Left lobe of liver (tissue), 2 donors: ENCODE results near the gene ALDOB. TPM values are rescaled to one million over a fixed set of nuclear protein-coding genes. Genes with fewer than 3 reads are reported as not detected.

ENCODE experiments used
- ATAC-seq: fragments of 200-7000 bp; cut with Tn5 transposase; one replicate; pipeline ENCODE4 v1.9.1; 2020; ENCODE audit warnings: mild to moderate bottlenecking, moderate library complexity
- DNase-seq: peaks from one replicate; pipeline ENCODE4 v3.0.0-alpha.2; 2020; ENCODE audit warnings: low spot score
- total RNA-seq: library from RNA; stranded (reverse); gene quantifications from one replicate; pipeline ENCODE4 v1.2.1, GENCODE V29; 2021
- donor health status: DM: no; HTN: no; CAD: no; lungs with moderate emphysema.
- donor health status: DM: no; HTN: yes; CAD: no.

The ALDOB gene
- total RNA-seq, 1 donor from 2014 or later = 4,002 TPM

DNA sequence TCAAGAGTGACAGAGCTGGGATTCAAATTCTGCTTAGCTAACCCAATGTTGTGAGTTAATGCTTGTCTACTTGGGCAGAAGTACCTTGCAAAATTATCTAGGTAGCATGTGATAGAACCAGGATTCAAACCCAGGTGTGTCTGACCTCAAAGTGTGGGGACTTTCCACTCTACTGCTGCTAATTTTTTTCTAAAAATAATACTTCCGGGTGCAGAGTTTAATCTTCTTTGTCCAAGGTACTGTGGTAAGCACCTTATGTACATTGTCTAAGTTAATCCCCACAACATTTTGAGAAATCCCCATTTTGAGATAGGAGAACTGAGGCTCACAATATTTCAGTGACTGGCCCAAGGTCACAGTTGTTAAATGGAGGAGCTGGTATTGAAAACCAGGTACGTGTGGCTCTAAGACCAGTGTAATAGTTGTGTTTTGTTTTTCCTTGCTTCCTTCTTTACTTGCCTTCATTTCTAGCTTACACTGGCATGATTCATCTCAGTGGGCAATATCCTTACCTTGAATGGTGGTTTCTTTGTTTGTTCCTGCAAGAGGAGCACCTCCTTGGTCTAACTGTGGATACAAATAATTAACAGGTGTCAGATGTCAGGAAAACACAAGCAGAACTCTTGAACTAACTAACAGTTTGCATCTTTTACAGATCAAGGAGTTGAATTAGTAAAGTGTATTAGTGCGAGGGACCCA, 7.5 kb downstream of the ALDOB start:
- DNase-seq (no peak), ATAC-seq (no peak)

DNA sequence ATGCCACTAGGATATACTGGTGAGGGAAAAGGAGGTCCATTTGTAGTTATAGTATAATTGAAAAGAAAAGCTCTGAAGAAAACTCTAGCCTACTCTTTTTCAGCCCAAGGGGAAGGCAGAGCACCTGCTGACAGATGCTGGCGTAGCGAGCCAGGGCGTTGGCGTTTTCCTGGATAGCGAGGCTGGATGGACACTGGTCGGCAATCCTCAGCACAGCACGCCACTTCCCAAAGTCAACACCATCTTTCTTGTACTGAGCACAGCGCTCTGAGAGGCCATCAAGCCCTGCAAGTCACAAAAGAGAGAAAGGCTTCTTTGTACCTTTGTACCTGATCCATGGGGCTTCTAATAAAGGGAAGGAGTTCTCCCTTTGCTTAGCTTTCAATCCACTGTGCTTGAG, 8.2 kb downstream of the ALDOB start:
- ATAC-seq (no peak), DNase-seq (no peak)

DNA sequence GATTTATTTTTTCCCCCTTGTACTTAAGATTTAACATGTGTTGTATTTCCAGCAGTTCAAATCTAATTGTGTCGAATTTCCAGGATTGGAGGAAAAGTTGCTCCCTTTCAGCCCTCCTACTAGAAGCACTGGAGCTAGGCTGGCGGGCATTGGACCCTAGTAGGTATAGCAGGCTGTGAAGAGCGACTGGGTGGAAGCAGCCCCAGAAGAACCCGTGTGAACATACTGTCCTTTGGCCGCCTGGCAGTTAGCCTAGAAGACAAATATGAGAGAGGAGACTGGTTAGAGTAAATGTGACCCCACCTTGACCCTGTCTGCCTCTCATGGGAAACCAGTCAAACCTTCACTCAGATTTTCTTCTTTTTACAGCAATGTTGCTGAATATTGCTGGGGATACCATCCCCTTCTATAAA, 13.9 kb downstream of the ALDOB start:
- DNase-seq = peak; percentile 78
- peak; percentile 28 for ATAC-seq

DNA sequence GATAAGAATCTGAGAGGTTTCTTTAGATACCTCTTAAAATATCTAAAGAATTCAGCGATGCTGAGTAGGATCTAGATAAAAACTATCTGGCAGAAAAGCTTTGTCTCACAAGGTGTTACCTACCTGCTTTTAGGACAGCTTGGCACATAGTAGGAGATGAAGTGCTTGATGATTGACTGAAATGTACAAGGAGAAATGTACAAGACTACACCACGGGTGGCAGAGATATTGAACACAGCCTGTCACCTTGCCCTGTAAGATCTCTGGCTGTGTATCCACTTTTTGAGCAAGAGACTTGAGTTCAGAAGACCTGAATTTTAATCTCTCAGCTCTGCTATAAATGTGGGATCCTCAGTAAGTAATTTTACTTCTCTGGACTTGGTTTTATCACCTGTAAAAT, 15.7 kb downstream of the ALDOB start:
- ATAC-seq (no peak), DNase-seq (no peak)

DNA sequence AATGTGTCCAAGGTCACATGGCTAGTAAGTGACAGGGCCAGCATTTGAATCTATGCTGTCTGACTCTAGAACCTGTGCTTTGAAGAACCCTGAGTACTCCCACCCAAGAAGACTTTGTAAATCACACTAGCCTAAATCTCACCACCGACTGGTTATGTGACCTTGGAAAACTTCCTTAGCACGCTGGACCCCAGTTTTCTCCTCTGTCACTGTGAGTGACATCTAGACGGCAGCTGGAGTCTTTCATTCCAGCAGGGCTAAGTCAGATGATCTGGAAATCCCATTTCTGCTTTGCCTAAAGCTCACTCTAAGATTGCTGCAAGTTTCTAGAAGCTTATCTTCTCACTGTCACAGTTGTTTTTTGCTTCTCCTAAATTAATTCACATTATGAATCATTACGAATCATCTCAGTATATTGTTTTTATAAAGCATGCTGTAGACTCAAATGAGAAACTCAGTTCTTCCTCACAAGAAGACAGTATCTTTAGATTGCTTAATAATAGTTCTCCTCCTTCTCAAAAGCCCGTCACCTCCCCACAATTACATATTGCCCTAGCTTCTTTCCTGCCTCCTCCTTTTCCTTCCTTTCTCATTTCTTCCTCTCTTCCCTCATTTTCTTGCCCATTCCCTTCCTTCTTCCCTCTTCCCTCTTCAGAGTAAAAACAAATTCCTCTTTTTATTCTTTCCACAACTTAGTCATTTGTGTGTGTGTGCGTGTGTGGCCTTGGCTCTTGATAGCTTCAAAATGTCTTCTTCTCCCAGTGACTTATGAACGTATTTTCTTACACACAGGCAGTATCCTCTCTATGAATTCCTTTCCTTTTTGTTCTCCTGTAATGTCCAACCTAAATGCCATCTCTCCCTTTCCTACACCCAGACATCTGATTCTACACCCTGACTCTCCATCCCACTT, 16.8 kb downstream of the ALDOB start:
- ATAC-seq (peak; percentile 35), DNase-seq (no peak)

DNA sequence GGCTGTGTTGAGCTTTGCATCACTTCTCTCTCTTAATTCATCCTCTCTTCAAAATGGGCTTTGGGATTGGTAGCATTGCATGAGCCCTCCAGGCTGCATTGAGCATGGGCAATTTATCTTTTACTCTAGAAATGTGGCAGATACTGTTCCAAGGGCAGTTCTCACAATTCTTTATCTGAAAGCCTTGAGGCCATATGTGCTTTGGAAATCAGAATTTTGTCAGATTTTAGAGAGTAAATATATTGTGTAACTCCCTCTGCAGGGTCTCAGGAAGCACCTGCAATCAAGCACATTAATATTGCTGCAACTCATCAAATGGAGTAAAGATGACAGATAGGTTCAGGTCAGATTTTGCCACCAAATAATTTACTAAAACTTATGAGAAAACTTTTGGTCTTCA, 17.6 kb downstream of the ALDOB start:
- ATAC-seq (peak; percentile 35), DNase-seq (no peak)

DNA sequence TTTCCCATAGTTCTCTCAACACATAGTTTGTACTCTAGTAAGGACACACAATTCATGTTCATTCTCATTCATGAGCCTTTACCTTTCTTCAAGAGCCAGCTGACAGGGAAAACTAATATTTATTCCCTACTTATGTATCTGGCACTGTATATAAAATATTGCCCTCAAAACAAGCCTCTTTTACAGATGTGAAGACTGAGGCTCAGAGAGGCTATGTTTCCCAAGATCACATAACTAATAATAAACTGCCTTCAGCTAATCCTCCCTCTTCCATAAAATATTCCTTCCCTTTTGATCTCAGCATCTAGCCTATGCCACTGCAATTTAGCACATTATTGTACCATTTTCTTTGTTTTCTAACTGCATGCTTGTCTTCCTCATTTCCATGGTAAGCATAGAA, 18.2 kb downstream of the ALDOB start:
- DNase-seq (no peak), ATAC-seq (peak; percentile 7)

DNA sequence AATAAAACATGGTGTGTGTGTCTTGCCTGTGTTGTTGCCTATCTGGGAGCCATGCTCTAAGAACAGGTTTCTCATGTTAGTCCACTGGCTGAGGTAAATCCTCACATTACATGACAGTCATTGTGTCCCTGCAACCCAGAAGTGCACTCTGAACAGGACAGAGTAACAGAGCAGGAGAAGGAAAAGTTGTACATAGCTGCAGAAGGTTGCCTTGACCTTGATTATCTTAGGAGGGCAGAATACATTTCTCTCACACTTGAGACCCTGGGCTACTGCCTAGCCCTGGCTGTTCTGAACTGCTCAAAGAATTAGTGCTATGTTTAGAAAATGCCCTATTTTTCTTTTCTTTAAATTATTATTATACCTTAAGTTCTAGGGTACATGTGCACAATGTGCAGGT, 20.0 kb downstream of the ALDOB start:
- no peak for DNase-seq
- no peak for ATAC-seq

DNA sequence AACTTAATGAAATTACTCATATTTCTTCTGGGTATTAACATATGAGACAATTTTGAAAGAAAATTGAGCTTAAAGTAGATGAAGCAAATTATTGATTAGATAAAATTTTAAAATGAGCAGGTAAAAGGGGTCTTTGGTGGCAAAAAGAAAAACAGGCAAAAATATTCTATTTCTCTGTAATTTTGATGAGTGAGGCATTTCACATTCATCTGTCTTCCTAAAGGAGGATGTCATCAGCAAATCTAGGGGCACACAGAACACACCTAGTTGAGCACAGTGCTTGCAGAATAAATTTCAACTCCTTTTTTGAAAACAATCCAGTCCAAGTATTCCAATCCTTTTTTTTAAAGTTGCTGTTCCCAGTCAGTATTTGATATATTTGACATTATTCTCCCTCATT, 20.7 kb downstream of the ALDOB start:
- DNase-seq (no peak), ATAC-seq (no peak)

DNA sequence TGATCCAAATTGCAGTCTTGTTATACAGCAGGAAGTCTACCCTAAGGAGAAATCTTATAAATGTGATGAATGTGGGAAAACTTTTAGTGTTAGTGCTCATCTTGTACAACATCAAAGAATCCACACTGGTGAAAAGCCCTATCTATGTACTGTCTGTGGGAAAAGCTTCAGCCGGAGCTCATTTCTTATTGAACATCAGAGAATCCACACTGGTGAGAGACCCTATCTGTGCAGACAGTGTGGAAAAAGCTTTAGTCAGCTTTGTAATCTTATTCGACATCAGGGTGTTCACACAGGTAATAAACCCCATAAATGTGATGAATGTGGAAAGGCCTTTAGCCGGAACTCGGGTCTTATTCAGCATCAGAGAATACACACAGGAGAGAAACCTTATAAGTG, 26.5 kb downstream of the ALDOB start:
- ATAC-seq (no peak), DNase-seq (no peak)

DNA sequence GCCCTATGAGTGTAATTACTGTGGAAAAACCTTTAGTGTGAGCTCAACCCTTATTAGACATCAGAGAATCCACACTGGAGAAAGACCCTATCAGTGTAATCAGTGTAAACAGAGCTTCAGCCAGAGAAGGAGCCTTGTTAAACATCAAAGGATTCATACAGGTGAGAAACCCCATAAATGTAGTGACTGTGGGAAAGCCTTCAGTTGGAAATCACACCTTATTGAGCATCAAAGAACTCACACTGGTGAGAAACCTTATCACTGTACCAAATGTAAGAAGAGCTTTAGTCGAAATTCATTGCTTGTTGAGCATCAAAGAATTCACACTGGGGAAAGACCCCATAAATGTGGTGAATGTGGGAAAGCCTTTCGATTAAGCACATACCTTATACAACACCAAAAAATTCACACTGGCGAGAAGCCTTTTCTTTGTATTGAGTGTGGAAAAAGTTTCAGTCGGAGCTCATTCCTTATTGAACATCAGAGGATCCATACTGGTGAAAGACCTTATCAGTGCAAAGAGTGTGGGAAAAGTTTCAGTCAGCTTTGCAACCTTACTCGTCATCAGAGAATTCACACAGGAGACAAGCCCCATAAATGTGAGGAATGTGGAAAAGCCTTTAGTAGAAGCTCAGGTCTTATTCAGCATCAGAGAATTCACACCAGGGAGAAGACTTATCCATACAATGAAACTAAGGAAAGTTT, 27.0 kb downstream of the ALDOB start:
- ATAC-seq (no peak), DNase-seq (no peak)

DNA sequence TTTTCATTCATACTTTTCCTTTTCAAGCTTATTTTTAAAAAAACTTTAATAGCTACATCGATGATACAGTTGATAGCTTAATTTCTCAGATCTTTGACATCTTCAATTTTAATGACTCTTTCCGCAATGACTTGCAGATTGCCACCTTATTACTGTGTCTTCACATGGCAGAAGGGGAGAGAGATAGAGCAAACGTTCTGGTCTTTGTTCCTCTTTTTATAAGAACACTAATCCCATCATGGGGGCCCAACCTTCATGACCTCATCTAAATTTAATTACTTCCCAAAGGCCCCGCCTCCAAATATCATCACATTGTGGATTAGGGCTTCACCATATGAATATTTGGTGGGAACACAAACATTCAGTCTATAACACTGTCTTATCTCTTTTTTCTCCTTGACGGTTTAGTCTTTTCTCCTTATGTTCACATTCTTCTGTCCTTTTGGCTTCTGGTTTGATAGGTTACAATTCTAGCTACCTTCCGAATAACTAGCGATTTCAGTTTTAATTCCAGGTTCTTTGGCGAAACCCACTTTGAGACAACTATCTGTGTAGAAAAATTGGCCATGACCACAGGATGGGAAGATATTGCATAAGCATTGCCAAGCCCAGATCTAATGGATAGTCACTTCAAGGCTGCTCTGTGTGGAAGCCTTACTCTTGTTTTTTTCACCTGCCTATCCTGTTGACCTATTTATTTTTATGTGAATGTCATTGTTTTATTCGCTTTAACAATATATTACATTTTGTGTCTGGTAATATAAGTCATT, 31.9 kb downstream of the ALDOB start:
- no peak for DNase-seq
- no peak for ATAC-seq

DNA sequence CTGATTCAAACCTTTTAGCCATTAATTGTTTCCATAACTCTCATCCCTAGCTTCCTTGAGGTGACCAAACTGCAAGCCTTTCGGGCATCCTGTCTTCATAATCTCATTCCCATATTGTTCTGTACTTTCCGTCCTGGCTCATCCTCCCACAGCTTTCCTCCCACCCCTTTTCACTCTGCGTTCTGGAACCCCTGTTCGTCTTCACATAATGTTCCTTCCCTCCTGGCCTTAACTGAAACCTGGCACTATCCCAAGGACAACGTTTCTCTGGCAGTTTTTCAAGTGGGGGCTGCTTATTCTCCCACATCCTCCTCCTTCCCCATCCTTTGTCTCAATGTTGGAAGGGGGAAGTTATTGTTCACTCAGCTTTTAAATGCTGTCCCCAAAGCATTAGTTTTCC, 35.5 kb downstream of the ALDOB start:
- ATAC-seq = no peak
- DNase-seq = no peak

DNA sequence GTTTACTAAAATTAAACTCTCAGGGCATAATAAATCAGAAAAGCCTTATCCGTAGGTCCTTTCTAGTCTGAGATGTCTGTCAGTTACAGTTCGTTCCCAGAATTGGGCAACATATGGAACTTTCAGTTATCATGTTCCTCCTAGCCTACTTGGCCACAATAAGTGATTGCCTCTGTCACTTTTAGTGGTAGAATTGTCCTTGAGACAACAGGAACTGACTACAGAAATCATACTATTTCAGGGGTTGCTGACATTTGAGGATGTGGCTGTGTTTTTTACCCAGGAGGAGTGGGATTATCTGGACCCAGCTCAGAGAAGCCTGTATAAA, 36.0 kb downstream of the ALDOB start:
- ATAC-seq (no peak), DNase-seq (no peak)

DNA sequence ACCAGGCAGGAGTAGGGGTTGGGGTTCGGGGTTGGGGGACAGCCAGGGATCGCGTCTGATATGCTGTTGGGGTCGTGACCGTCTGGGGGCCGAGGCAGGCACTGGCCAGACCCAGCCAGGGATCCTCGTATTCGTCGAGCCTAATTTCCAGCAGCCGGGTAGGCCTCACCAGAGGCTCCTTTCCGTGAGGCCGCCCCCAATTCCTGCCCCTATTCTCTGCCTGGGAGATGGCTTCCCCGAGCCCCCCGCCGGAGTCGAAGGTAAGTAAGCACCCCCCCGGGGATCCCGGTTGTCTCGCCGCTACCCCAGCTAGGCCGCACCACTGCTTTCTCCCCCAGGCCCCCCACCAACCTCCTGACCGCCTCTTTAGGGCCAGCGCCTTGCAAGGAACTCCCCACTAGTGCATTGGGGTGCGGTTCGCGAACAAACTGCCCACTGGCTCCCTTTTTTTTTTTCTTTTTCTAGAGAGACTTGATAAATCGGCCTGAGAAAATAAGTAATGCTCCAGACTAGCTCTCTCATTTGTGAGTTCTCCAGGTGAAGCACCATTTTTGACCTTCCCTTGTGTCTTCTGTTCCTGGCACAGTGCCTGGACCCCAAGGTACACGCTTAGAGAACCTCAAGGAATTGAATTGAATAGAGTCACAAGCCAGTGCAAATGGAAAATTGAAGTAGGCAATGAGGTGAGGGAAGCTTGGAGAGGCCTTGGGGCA, 36.5 kb downstream of the ALDOB start:
- DNase-seq (no peak), ATAC-seq (peak; percentile 8)

DNA sequence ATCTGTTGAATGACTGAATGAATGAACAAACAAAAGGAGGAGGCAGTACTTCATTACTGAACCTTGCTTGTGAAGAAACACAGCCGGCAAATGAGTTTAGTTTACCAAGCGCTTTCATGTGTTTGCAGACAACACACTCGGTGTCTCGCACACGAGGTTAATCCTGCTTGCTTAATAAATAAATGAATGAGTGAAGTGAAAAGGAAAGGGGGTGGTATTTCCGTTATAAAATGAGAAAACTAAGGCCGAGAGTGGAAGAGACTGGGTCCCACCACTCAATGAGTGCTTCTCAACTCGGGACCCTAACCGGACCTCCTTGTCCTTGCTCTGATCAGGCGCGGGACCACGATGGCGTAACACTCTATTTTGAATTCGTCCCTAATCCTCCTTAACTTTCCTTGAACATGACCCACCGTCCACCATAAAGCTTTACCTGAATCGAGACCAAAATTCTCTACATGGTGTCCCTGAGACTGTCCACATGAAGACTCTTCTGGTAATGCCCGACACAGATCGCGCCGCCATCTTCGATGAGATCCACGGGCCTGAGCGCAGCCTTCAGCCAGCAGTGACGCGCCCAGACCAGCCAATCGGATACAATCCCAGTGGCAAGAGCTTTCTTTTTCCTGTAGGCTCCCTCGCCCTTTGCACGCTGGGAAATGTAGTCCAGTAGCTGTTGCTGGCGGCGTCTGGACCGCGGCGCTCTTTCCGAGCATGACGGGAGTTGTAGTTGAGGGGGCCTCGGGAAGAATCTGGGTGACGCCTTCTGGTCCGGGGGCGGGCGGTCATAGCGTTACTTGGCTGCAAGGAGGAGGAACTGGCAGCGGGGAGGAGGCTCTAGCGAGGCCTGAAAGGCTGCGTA, 37.3 kb downstream of the ALDOB start, which contains the start of the genes MRPL50 and ZNF189:
Gene MRPL50, minus strand, starts transcription at position 551 of the 862 bp plus-strand sequence. Its CDS starts 26 bp downstream, at position 525.
Gene ZNF189, plus strand, starts transcription at position 784 of the 862 bp plus-strand sequence. CDS start 306 bp downstream, outside the sequence.
- peak; percentile 94 for ATAC-seq
- DNase-seq = peak; percentile 99

DNA sequence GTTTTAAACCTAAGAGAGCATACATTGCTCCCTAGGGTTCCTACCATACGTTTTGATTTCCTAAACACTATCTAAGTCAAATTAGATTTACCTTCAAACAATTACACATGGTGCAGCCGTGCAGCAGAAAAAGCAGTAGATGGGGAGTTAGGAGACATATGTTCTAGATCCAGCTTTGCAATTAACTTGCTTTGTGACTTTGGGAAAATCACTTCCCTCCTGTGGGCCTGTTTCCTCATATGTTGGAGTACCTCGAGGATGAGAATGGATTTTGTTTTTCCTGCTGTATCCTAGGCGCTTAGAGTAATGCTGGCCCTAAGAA, 37.9 kb downstream of the ALDOB start:
- DNase-seq = no peak
- no peak for ATAC-seq

DNA sequence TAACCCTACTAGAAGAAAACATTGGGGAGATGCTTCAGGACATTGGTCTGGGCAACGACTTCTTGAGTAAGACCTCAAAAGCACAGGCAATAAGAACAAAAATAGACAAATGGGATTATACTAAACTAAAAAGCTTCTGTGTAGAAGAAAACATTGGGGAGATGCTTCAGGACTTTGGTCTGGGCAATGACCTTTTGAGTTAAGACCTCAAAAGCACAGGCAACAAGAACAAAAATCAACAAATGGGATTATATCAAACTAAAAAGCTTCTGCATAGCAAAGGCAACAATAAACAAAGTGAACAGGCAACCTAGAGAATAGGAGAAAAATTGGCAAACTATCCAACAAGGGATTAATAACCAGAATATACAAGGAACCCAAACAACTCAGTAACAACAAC, 40.9 kb downstream of the ALDOB start:
- DNase-seq = no peak
- no peak for ATAC-seq

DNA sequence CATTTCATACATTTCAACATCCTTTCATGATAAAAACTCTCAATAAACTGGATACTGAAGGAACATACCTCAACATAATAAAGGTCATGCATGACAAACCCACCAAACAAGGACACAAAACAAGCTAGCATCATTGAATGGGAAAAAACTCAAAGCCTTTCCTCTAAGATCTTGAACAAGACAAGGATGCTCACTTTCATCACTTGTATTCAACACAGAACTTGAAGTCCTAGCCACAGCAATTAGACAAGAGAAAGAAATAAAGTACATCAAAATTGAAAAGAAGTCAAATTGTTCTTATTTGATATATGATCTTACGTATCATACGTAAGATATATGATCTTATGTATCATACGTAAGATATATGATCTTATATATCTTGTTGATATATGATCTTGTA, 42.4 kb downstream of the ALDOB start:
- DNase-seq = no peak
- ATAC-seq = no peak
